H1 (cell line): ENCODE results near the gene TMCC3. TPM values are rescaled to one million over a fixed set of nuclear protein-coding genes. Genes with fewer than 3 reads are reported as not detected.

Experiments
- CTCF ChIA-PET: fragments of 300-600 bp; sonication (Branson Sonifier 250); formaldehyde crosslinking; loops from one replicate; lab custom pipeline; 2021; ENCODE audit not compliant: partially characterized antibody; lab: Charles Lee
- POLR2A ChIA-PET: fragments of 300-600 bp; sonication (Branson Sonifier 250); formaldehyde crosslinking; loops from one replicate; lab custom pipeline; 2021; ENCODE audit warnings: inconsistent platforms; ENCODE audit not compliant: partially characterized antibody; lab: Charles Lee
- DNase-seq, 2 experiments: peaks; one replicate each; pipeline versions ENCODE4 v3.0.0 to v3.0.0-alpha.2; 2010 to 2022; ENCODE audit warnings: low spot score in 2 of 2, low read depth in 1 of 2, mixed read lengths in 1 of 2
- FAIRE-seq: peaks from 2 replicates; lab custom pipeline; 2011; peaks lifted over from hg19 to GRCh38; lab: Jason Lieb, UNC
- H2AFZ ChIP-seq: 2 replicates; pipeline ENCODE4 v1.8.1; 2012; ENCODE audit warnings: low read length, inconsistent platforms
- H2AK5ac ChIP-seq: 2 replicates; pipeline ENCODE4 v1.6.1; 2013; ENCODE audit warnings: low read depth, low read length
- H2BK120ac ChIP-seq: replicated peaks from 2 replicates; pipeline ENCODE3; 2013; ENCODE audit warnings: low read depth, low read length, inconsistent platforms
- H2BK12ac ChIP-seq: 2 replicates; pipeline ENCODE4 v1.6.1; 2013; ENCODE audit warnings: low read depth, low read length
- H2BK15ac ChIP-seq: 2 replicates; pipeline ENCODE4 v1.6.1; 2013; ENCODE audit warnings: low read length
- H2BK20ac ChIP-seq: 2 replicates; pipeline ENCODE4 v1.6.1; 2013; ENCODE audit warnings: low read length
- H2BK5ac ChIP-seq: 2 replicates; pipeline ENCODE4 v1.6.1; 2013; ENCODE audit warnings: low read depth, low read length
- H3K14ac ChIP-seq: 2 replicates; pipeline ENCODE4 v1.6.1; 2013; ENCODE audit warnings: inconsistent platforms; ENCODE audit not compliant: insufficient read length
- H3K18ac ChIP-seq: 2 replicates; pipeline ENCODE4 v1.6.1; 2013; ENCODE audit warnings: low read length; ENCODE audit errors: extremely low read depth
- H3K23ac ChIP-seq: 2 replicates; pipeline ENCODE4 v1.6.1; 2013; ENCODE audit warnings: inconsistent platforms; ENCODE audit not compliant: insufficient read length
- H3K23me2 ChIP-seq: 2 replicates; pipeline ENCODE4 v1.6.1; 2013; ENCODE audit warnings: low read depth, low read length
- H3K27ac ChIP-seq: 2 replicates; pipeline ENCODE4 v1.6.1; 2011; ENCODE audit warnings: low read depth, low read length, inconsistent platforms
- H3K27me3 ChIP-seq, 4 experiments: replicated peaks in 1 of 4; 1 replicate in 1 of 4; 2 replicates in 3 of 4; pipeline versions ENCODE4 v1.6.1 to v1.8.1; 2011 to 2013; ENCODE audit warnings: low read length in 3 of 4, mild to moderate bottlenecking in 3 of 4, inconsistent platforms in 2 of 4, mixed read lengths in 2 of 4, moderate library complexity in 1 of 4; ENCODE audit not compliant: control insufficient read depth in 3 of 4, insufficient read depth in 3 of 4; ENCODE audit errors: extremely low read depth in 1 of 4
- H3K36me3 ChIP-seq, 4 experiments: 2 replicates each; pipeline versions ENCODE4 v1.6.1 to v1.8.1; 2011 to 2013; ENCODE audit warnings: mild to moderate bottlenecking in 4 of 4, low read length in 3 of 4, moderate library complexity in 2 of 4, control low read depth in 1 of 4, inconsistent platforms in 1 of 4; ENCODE audit not compliant: insufficient read depth in 4 of 4, control insufficient read depth in 2 of 4
- H3K4ac ChIP-seq: replicated peaks from 2 replicates; pipeline ENCODE3; 2013; ENCODE audit warnings: low read length, low read depth, mixed read lengths, inconsistent platforms; ENCODE audit not compliant: insufficient read length
- H3K4me1 ChIP-seq, 4 experiments: replicated peaks in 1 of 4; 1 replicate in 1 of 4; 2 replicates in 3 of 4; pipeline versions ENCODE4 v1.6.1 to v1.8.1; 2011 to 2013; ENCODE audit warnings: low read length in 3 of 4, inconsistent platforms in 2 of 4, mixed read lengths in 1 of 4; ENCODE audit not compliant: insufficient read depth in 4 of 4, control insufficient read depth in 3 of 4
- H3K4me2 ChIP-seq, 2 experiments: 2 replicates each; pipeline versions ENCODE4 v1.6.1 to v1.8.1; 2011 to 2013; ENCODE audit warnings: low read depth in 2 of 2, low read length in 2 of 2, control low read depth in 1 of 2, inconsistent platforms in 1 of 2, mild to moderate bottlenecking in 1 of 2; ENCODE audit not compliant: insufficient read depth in 1 of 2
- H3K4me3 ChIP-seq, 4 experiments: fragments of 200-600, 300-600 bp in 1 of 4; sonication (generic), shearing (Covaris generic), sonication (Bioruptor Twin) in 1 of 4; 2 replicates each; pipeline versions ENCODE4 v1.5.1 to v1.8.1; 2011 to 2016; ENCODE audit warnings: low read length in 4 of 4, low read depth in 3 of 4, control low read depth in 2 of 4, inconsistent platforms in 2 of 4, mild to moderate bottlenecking in 2 of 4, mixed read lengths in 1 of 4, moderate library complexity in 1 of 4; ENCODE audit not compliant: insufficient read depth in 2 of 4; ENCODE audit errors: extremely low read depth in 1 of 4
- H3K56ac ChIP-seq: replicated peaks from 2 replicates; pipeline ENCODE3; 2013; ENCODE audit warnings: low read depth, mild to moderate bottlenecking, mixed read lengths, low read length, inconsistent platforms; ENCODE audit not compliant: insufficient read length
- H3K79me1 ChIP-seq: 2 replicates; pipeline ENCODE4 v1.6.1; 2013; ENCODE audit warnings: low read depth, low read length, control low read depth
- H3K79me2 ChIP-seq, 2 experiments: 2 replicates each; pipeline versions ENCODE4 v1.6.1 to v1.8.1; 2012 to 2013; ENCODE audit warnings: low read length in 2 of 2, mild to moderate bottlenecking in 2 of 2, inconsistent platforms in 1 of 2; ENCODE audit not compliant: insufficient read depth in 2 of 2, control insufficient read depth in 1 of 2
- H3K9ac ChIP-seq, 4 experiments: replicated peaks in 1 of 4; 1 replicate in 1 of 4; 2 replicates in 3 of 4; pipeline versions ENCODE4 v1.6.1 to v1.8.1; 2011 to 2013; ENCODE audit warnings: low read depth in 3 of 4, low read length in 3 of 4, control low read depth in 2 of 4, mild to moderate bottlenecking in 2 of 4, moderate library complexity in 2 of 4, inconsistent platforms in 1 of 4; ENCODE audit errors: extremely low read depth in 1 of 4
- H3K9me3 ChIP-seq, 2 experiments: 2 replicates each; pipeline versions ENCODE4 v1.6.1 to v1.8.1; 2012 to 2013; ENCODE audit warnings: mild to moderate bottlenecking in 2 of 2, moderate library complexity in 2 of 2, control low read depth in 1 of 2, inconsistent platforms in 1 of 2, low read depth in 1 of 2, low read length in 1 of 2, mixed read lengths in 1 of 2; ENCODE audit not compliant: insufficient read depth in 2 of 2
- H4K20me1 ChIP-seq, 2 experiments: replicated peaks in 1 of 2; 2 replicates each; pipeline versions ENCODE3 to v1.8.1; 2011 to 2013; ENCODE audit warnings: inconsistent platforms in 2 of 2, low read length in 2 of 2, mild to moderate bottlenecking in 1 of 2; ENCODE audit not compliant: insufficient read depth in 2 of 2, control insufficient read depth in 1 of 2
- H4K5ac ChIP-seq: 2 replicates; pipeline ENCODE4 v1.6.1; 2013; ENCODE audit warnings: low read length, low read depth, mixed read lengths, inconsistent platforms; ENCODE audit not compliant: insufficient read length
- H4K8ac ChIP-seq: 2 replicates; pipeline ENCODE4 v1.8.0; 2013; ENCODE audit warnings: mild to moderate bottlenecking, moderate library complexity, low read length, inconsistent platforms; ENCODE audit not compliant: insufficient read depth; ENCODE audit errors: extremely low read depth
- H4K91ac ChIP-seq: replicated peaks from 2 replicates; pipeline ENCODE3; 2013; ENCODE audit warnings: low read length, mixed read lengths, inconsistent platforms; ENCODE audit not compliant: insufficient read length
- CHD2 ChIP-seq: IDR thresholded peaks from 2 replicates; pipeline ENCODE4 v1.6.1; 2012; ENCODE audit warnings: low read length, improper control_type of control experiment
- GABPA ChIP-seq: IDR thresholded peaks from 2 replicates; pipeline ENCODE4 v1.6.1; 2011; ENCODE audit warnings: mild to moderate bottlenecking, low read length, moderate library complexity, borderline replicate concordance; ENCODE audit not compliant: insufficient read depth
- HDAC6 ChIP-seq: IDR thresholded peaks from one replicate; pipeline ENCODE4 v1.7.1; 2012; ENCODE audit warnings: low read depth, mild to moderate bottlenecking, inconsistent platforms, low read length, moderate library complexity
- JUN ChIP-seq: IDR thresholded peaks from 2 replicates; pipeline ENCODE4 v1.6.1; 2011; ENCODE audit warnings: low read depth, mild to moderate bottlenecking, improper control_type of control experiment, low read length
- MAFK ChIP-seq: IDR thresholded peaks from 2 replicates; pipeline ENCODE4 v1.6.1; 2012; ENCODE audit warnings: low read depth, mild to moderate bottlenecking, improper control_type of control experiment, low read length
- POLR2A ChIP-seq, 2 experiments: IDR thresholded peaks; 1 replicate in 1 of 2; 2 replicates in 1 of 2; pipeline ENCODE4 v1.6.1; 2011; ENCODE audit warnings: low read depth in 2 of 2, low read length in 2 of 2, mild to moderate bottlenecking in 2 of 2; ENCODE audit errors: control extremely low read depth in 1 of 2
- RAD21 ChIP-seq, 2 experiments: IDR thresholded peaks in 1 of 2; conservative IDR thresholded peaks in 1 of 2; 2 replicates each; pipeline ENCODE4 v1.6.1; 2011; ENCODE audit warnings: low read depth in 2 of 2, low read length in 2 of 2, improper control_type of control experiment in 1 of 2, inconsistent platforms in 1 of 2, mild to moderate bottlenecking in 1 of 2, moderate library complexity in 1 of 2
- RNF2 ChIP-seq: fragments of 200-900, 300-1000 bp; sonication (generic); IDR thresholded peaks from 2 replicates; pipeline ENCODE4 v1.7.1; 2016; ENCODE audit warnings: borderline replicate concordance, low read depth, mild to moderate bottlenecking, antibody characterized with exemption, low read length; ENCODE audit not compliant: poor library complexity, severe bottlenecking; ENCODE audit errors: missing control alignments
- SIN3A ChIP-seq, 2 experiments: IDR thresholded peaks in 1 of 2; conservative IDR thresholded peaks in 1 of 2; 2 replicates each; pipeline ENCODE4 v1.6.1; 2011 to 2012; ENCODE audit warnings: low read length in 2 of 2, improper control_type of control experiment in 1 of 2, low read depth in 1 of 2, mild to moderate bottlenecking in 1 of 2
- SRF ChIP-seq: IDR thresholded peaks from 2 replicates; pipeline ENCODE4 v1.6.1; 2011; ENCODE audit warnings: mild to moderate bottlenecking, low read depth, low read length, moderate library complexity
- USF2 ChIP-seq: IDR thresholded peaks from 2 replicates; pipeline ENCODE4 v1.6.1; 2011; ENCODE audit warnings: low read length, improper control_type of control experiment
- ZNF274 ChIP-seq: IDR thresholded peaks from 2 replicates; pipeline ENCODE4 v1.7.0; 2012; ENCODE audit warnings: low read length, borderline replicate concordance; ENCODE audit errors: extremely low read depth
- WGBS, 2 experiments: shearing (Covaris generic) in 1 of 2; methylation state at CpG; one replicate each; pipeline versions ENCODE4 v1.1.6 to v1.1.7; 2013 to 2015; ENCODE audit warnings: low lambda C conversion rate in 2 of 2, mixed read lengths in 2 of 2, inconsistent platforms in 1 of 2, low coverage in 1 of 2, missing lambda C conversion rate in 1 of 2; ENCODE audit not compliant: insufficient replicate concordance in 2 of 2, insufficient coverage in 1 of 2, insufficient read length in 1 of 2; ENCODE audit errors: extremely low coverage in 1 of 2, missing lambda C conversion rate in 1 of 2; 5-methylcytosine and 5-hydroxymethylcytosine counted together
- polyA plus RNA-seq, 7 experiments: library from polyadenylated mRNA; depleted of rRNA in 3 of 7; stranded (reverse) in 5 of 7; unstranded in 2 of 7; fragments of >200 nt in 5 of 7; fragments of 200-250 nt in 2 of 7; gene quantifications; 1 replicate in 5 of 7; 2 replicates in 1 of 7; 4 replicates in 1 of 7; pipeline versions ENCODE4 v1.2.1 to v1.2.3, GENCODE V29; 2011 to 2013; ENCODE audit warnings: missing spikeins in 2 of 7, mixed read lengths in 2 of 7
- total RNA-seq: library from RNA; stranded (reverse); fragmentation: NEBNext Ultra II Directional; extraction: Animal tissue kit (Norgen Biotek cat#: 25700); gene quantifications from 2 replicates; pipeline ENCODE4 v1.2.1, GENCODE V29; 2021

TMCC3 gene
- total and polyA plus RNA-seq, 2 of the 8 experiments (the other 6 are each of a cell fraction or from before 2014, with no cell fraction given), result 1.7 to 4.1 TPM

GRCh38 chr12:94667031-94667540, 16.7 kb upstream of the TMCC3 start:
- no peak overlapping the region for H4K8ac ChIP-seq
- no peak overlapping the region for H3K18ac ChIP-seq
- H2BK120ac ChIP-seq, result no peak overlapping the region
- no peak overlapping the region for H2BK15ac ChIP-seq
- no peaks in the 10 kb centered on the region for H3K9me3 ChIP-seq
- H3K56ac ChIP-seq, result no peak overlapping the region
- FAIRE-seq (no peak), DNase-seq (no peak)
- no peak overlapping the region for H3K4me2 ChIP-seq
- no peaks in the 10 kb centered on the region for H3K27me3 ChIP-seq
- H3K79me1 ChIP-seq, result no peaks in the 10 kb centered on the region
- H3K27ac ChIP-seq, result no peak overlapping the region
- no peak overlapping the region for H2BK5ac ChIP-seq
- H4K91ac ChIP-seq, result no peak overlapping the region
- POLR2A ChIA-PET, result interaction anchor here (2.0 kb wide), 1 partner anchor 12 kb away, joined by 4 read pairs; no protein-coding TSS in a partner anchor
- H4K20me1 ChIP-seq, result no peaks in the 10 kb centered on the region
- no peak overlapping the region for H2BK12ac ChIP-seq
- no peak overlapping the region for H3K4me3 ChIP-seq
- no peak overlapping the region for H2AFZ ChIP-seq
- no peaks in the 10 kb centered on the region for H3K36me3 ChIP-seq
- no peak overlapping the region for H3K14ac ChIP-seq
- H3K79me2 ChIP-seq, result no peaks in the 10 kb centered on the region
- CTCF ChIA-PET, result interaction anchor here (1.0 kb wide), 1 partner anchor 12 kb away, joined by 3 read pairs; no protein-coding TSS in a partner anchor
- no peaks in the 10 kb centered on the region for H3K4me1 ChIP-seq
- no peak overlapping the region for H3K9ac ChIP-seq
- H3K23ac ChIP-seq, result no peak overlapping the region
- no peak overlapping the region for H4K5ac ChIP-seq
- no peak overlapping the region for H2AK5ac ChIP-seq
- H3K23me2 ChIP-seq, result no peaks in the 10 kb centered on the region
- no peak overlapping the region for H2BK20ac ChIP-seq
- H3K4ac ChIP-seq, result no peak overlapping the region
- 94% methylated on average over 6 of the region's 6 CpGs; no CpG with 5 or more reads in 1 of the 2 experiments for whole genome bisulfite sequencing, 2 experiments
- TF ChIP-seq SIN3A (conservative IDR thresholded peaks at IDR 0.05 in 1 of 2, IDR thresholded peaks at IDR 0.05 in 1 of 2; ENCODE audit: low read depth in 1 of 2, low read length in 2 of 2) (no peak), ZNF274 (no peak), GABPA (no peak), JUN (no peak), POLR2A (IDR thresholded peaks at IDR 0.05; ENCODE audit: control extremely low read depth in 1 of 2, low read depth in 2 of 2, low read length in 2 of 2) (no peak), HDAC6 (no peak), USF2 (no peak), RAD21 (IDR thresholded peaks at IDR 0.05 in 1 of 2, conservative IDR thresholded peaks at IDR 0.05 in 1 of 2; ENCODE audit: low read depth in 2 of 2, low read length in 2 of 2) (no peak), CHD2 (no peak), RNF2 (no peak), SRF (no peak), MAFK (no peak)
